ENCODE results near the gene PALM.
"Not testable (repeated sequence)": the region's sequence is repeated elsewhere in the genome, so short reads cannot be mapped to it uniquely, and the experiment has no call there.

PALM gene

DNA sequence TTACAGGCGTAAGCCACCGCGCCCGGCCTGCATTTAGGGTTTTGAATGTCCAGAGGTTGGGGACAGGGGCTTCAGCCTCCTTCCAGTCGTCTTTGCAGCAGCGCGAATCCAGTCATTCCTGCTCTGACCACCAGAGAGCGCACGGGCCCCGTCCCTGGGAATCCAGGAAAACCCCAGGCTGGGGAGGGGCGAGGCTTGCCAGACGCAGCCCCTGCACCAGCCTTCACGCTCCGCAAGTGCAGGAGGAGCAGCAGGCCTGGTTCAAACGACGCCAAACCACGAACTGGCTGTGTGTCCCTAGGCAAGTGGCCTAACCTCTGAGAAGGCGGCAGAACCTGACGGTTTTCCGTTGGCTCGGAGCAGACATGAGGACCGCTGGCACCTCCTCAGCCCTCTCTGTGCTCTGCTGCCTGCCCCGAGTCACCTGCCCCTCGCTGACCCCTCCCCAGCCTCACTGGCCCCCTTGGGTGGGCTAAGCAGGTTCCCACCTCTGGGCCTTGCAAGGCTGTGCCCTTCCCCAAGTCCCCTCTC is 43.8 kb upstream of the PALM start:
- peak; percentile 62 for DNase-seq (ENCODE audit: low read depth)
- H3K4me3 ChIP-seq (ENCODE audit: low read length), result peak overlapping the region; percentile 48
- TF ChIP-seq CTCF (conservative IDR thresholded peaks at IDR 0.05; ENCODE audit: low read length), result peak; percentile 80

GRCh38 chr19:666985-667573 is 41.7 kb upstream of the PALM start:
- not testable (repeated sequence) for H3K4me3 ChIP-seq (ENCODE audit: low read length); DNase-seq (ENCODE audit: low read depth)

DNA sequence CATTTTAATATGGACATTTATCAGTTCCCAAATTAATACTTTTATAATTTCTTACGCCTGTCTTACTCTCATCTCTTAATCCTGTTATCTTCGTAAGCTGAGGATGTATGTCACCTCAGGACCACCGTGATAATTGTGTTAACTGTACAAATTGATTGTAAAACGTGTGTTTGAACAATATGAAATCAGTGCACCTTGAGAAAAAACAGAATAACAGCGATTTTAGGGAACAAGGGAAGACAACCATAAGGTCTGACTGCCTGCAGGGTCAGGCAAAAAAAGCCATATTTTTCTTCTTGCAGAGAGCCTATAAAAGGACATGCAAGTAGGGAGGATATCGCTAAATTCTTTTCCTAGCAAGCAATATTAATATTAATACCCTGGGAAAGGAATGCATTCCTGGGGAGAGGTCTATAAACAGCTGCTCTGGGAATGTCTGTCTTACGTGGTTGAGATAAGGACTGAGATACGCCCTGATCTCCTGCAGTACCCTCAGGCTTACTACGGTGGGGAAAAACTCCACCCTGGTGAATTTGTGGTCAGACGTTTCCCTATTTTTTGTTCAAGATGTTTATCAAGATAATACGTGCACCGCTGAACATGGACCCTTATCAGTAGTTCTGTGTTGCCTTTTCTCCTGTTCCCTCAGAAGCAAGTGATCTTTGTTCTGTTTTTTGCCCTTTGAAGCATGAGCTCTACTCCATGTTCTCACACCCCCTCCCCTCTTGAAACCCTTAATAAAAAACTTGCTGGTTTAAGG is 39.9 kb upstream of the PALM start:
- not testable (repeated sequence) for DNase-seq (ENCODE audit: low read depth); H3K4me3 ChIP-seq (ENCODE audit: low read length)

DNA sequence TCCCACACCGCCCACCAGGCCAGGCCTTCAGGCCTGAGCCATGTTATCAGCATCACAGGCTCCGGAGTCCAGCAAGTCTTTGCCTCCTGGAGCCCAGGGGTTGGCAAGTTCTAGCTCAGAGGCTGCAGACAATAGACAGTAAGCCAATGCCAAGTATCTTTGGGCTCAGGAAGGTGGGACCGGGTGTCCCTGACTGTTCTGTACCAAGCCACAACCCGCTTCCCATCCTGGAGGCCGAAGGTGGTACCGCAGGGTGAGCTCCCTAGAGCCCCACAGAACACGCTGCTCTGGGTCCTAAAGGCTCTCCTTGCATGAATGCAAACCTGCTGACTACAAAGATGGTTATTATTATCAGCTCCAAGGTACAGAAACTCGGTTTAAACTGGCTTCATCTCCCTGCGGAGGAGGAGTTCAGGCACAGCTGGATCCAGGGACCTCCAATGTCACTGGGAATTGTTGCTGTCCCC is 38.1 kb upstream of the PALM start:
- no peak for TF ChIP-seq CTCF (conservative IDR thresholded peaks at IDR 0.05; ENCODE audit: low read length)
- DNase-seq (ENCODE audit: low read depth), result no peak
- H3K4me3 ChIP-seq (ENCODE audit: low read length), result no peak overlapping the region

GRCh38 chr19:674282-675151 is 34.2 kb upstream of the PALM start:
- no peak for TF ChIP-seq CTCF (conservative IDR thresholded peaks at IDR 0.05; ENCODE audit: low read length)
- no peak for DNase-seq (ENCODE audit: low read depth)
- no peak overlapping the region for H3K4me3 ChIP-seq (ENCODE audit: low read length)

DNA sequence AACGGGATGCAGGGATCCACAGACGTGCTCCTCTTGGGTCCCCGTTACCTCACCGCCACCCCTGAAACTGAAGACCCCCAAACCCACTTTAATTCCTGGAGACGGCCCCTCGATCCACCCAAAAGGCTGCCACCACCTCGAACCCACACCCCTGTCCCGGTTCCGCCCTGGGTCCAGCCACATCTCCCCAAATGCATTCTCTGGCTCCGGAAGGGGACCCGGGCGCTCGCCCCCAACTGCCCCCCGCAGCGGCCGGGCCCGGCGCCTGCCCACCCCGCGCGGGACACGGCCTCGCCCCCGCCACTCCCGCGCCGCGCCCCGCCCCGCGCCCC is 32.8 kb upstream of the PALM start:
- DNase-seq (ENCODE audit: low read depth), result no peak
- no peak for TF ChIP-seq CTCF (conservative IDR thresholded peaks at IDR 0.05; ENCODE audit: low read length)
- peak overlapping the region; percentile 46 for H3K4me3 ChIP-seq (ENCODE audit: low read length)

DNA sequence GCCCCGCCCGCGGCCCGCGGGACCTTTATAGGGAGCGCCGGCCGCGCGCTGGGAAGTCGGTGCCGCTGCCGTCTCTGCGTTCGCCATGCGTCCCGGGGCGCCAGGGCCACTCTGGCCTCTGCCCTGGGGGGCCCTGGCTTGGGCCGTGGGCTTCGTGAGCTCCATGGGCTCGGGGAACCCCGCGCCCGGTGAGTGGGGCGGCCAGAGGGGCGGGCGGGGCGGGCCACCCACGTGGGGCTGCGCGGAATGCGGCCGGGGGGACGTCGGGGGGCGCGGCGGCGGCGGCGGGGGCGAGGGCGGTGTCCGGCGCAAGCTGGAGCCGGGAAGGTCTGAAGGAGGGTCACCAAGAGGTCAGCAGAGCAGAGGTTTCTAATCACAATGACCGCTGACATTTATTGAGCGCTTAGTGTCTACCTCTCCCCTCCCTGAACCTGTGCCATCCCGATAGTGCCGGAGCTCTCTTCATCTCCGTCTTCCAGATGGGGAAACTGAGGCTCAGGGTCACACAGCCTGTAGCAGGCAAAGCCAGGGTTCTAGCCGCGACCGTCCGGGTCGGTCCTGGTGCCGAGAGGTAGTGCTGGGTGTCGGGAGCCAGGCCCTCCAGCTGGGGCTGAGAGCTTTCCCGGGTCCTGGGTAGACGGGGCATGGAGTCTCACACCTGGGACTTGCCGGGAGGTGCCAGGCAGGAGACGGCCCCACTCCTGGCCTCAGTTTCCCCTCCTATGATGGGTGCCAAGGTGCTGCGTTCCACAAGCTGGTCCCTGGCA is 32.2 kb upstream of the PALM start, which contains the start of gene FSTL3:
Gene FSTL3, plus strand, starts transcription at position 54 of the 767 bp plus-strand sequence. Its CDS starts 32 bp downstream, at position 86.
- TF ChIP-seq CTCF (conservative IDR thresholded peaks at IDR 0.05; ENCODE audit: low read length), result no peak
- peak within 1 kb of the TSS; percentile 86 for H3K4me3 ChIP-seq (ENCODE audit: low read length)
- DNase-seq (ENCODE audit: low read depth), result no peak
